ENCODE data around the gene ZBTB26. TPM values are rescaled to one million over a fixed set of nuclear protein-coding genes. Genes with fewer than 3 reads are reported as not detected.

Gene ZBTB26
- total and polyA plus RNA-seq, 10 of the 15 experiments (the other 5 are each of a cell fraction or from before 2014, with no cell fraction given): 1.8 to 19.5 (median 4.5) TPM

DNA sequence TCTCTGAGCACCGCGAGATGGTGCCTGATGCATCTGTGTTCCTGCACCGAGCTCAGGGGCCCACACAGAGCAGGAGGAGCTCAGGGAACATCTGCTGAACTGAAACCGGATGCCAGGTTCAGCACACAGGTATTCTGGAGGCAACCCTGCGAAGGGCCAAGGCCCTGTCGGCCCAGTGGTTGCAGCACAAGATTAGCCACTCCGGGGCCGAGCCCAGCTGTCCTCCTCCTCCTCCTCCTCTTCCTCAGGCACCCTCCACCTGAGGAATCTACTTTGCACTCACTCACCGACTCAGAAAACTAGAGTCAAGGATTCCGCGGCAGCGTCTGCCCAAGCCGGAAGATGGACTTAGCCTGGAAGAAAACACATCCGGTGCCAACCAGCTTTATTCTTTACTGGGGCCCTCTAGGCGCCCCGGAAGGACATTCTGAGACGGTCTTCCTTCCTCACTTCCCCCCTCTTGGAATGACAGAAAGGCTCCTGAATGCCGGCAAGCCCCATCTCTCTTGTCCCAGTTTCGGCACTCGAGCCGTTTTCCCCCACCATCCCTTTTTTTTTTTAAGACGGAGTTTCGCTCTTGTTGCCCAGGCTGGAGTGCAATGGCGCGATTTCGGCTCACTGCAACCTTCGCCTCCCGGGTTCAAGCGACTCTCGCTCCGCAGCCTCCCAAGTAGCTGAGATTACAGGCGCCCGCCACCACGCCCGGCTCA is 18.2 kb downstream of the ZBTB26 start, which contains the start of gene ZBTB6 (continued):
- TF ChIP-seq NKRF (conservative IDR thresholded peaks at IDR 0.05): peak; percentile 39
- TF ChIP-seq TAF1 (IDR thresholded peaks at IDR 0.05; ENCODE audit: borderline replicate concordance, low read depth, low read length): peak; percentile 82
- no peak; the same call in 1 of the 2 replicates for TF ChIP-seq SMC3 (IDR thresholded peaks at IDR 0.05; ENCODE audit: borderline replicate concordance, low read length)
- peak; percentile 38; the same call in 1 of the 2 replicates for TF ChIP-seq FOXM1 (IDR thresholded peaks at IDR 0.05; ENCODE audit: low read depth, low read length)
- TF ChIP-seq CEBPB (IDR thresholded peaks at IDR 0.05; ENCODE audit: borderline replicate concordance in 1 of 2, low read depth in 2 of 2, low read length in 2 of 2): no peak
- peak; percentile 56; the same call in 1 of the 2 replicates for TF ChIP-seq MTA3 (IDR thresholded peaks at IDR 0.05; ENCODE audit: borderline replicate concordance, low read length)
- peak; percentile 45 for TF ChIP-seq CUX1 (IDR thresholded peaks at IDR 0.05; ENCODE audit: insufficient replicate concordance, low read depth, low read length)
- TF ChIP-seq ATF7 (IDR thresholded peaks at IDR 0.05; ENCODE audit: low read depth): peak; percentile 47; the same call in 1 of the 2 replicates
- TF ChIP-seq NR2C2 (IDR thresholded peaks at IDR 0.05; ENCODE audit: borderline replicate concordance, control insufficient read depth, insufficient read length, low read depth): peak; percentile 75
- TF ChIP-seq RFX5 (IDR thresholded peaks at IDR 0.05; ENCODE audit: low read depth, low read length): 0 out of 2 replicates have a peak, but pooled peaks have one; percentile 10
- TF ChIP-seq ZNF687 (IDR thresholded peaks at IDR 0.05): peak; percentile 98
- peak; percentile 79 for TF ChIP-seq NBN (IDR thresholded peaks at IDR 0.05)
- TF ChIP-seq NFYA (IDR thresholded peaks at IDR 0.05; ENCODE audit: borderline replicate concordance, low read depth, low read length): no peak
- TF ChIP-seq CREM (IDR thresholded peaks at IDR 0.05; ENCODE audit: low read depth): peak; percentile 58
- peak; percentile 74 for TF ChIP-seq IRF4 (IDR thresholded peaks at IDR 0.05; ENCODE audit: low read depth, low read length)
- peak; percentile 75 for TF ChIP-seq MXI1 (IDR thresholded peaks at IDR 0.05; ENCODE audit: low read depth, low read length)
- peak; percentile 54; the same call in 1 of the 2 replicates for TF ChIP-seq PKNOX1 (IDR thresholded peaks at IDR 0.05)
